ENCODE measurements around the gene BCAS3.

DNA sequence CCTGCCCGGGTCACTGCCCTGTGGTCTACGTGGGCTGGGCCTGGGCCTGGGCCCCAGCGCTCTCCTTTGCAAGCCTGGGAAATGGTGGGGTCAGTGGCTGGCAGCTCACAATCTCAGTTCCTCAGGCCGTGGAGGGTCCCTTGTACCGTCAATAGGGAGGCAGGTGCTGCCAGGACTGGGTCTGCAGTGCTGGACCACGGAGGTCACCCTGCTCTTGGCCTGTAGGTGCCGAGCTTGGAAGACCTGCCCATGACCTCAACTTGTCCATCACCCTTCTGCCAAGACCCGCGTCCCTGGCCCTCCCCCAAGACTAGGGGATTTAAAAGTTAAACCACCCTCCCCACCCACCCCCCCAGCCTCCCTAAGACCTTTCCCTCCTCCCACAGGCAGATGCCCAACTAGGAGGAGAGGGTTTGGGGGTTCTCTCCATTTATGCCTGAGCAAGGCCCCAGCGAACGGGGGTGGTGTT is 724.5 kb downstream of the BCAS3 start:
- TF ChIP-seq CTCF (IDR thresholded peaks at IDR 0.05) (no peak), EP300 (IDR thresholded peaks at IDR 0.05) (no peak), POLR2A (IDR thresholded peaks at IDR 0.05) (no peak)

All from ovary (tissue), 3 donors.